Astrocyte (in vitro differentiated cells and primary cell): ENCODE data around the gene ARHGEF37.

ENCODE experiments used
- EZH2 ChIP-seq: IDR thresholded peaks from 2 replicates; pipeline ENCODE4 v1.6.1; 2012; ENCODE audit warnings: mild to moderate bottlenecking, low read length, inconsistent platforms; ENCODE audit not compliant: insufficient read depth
- TF ChIP-seq, protein P1 (sequence below): IDR thresholded peaks from 2 replicates; pipeline ENCODE4 v1.5.1; 2011; ENCODE audit warnings: low read depth, mild to moderate bottlenecking, inconsistent platforms, low read length, moderate library complexity; ENCODE audit not compliant: insufficient read depth

DNA sequence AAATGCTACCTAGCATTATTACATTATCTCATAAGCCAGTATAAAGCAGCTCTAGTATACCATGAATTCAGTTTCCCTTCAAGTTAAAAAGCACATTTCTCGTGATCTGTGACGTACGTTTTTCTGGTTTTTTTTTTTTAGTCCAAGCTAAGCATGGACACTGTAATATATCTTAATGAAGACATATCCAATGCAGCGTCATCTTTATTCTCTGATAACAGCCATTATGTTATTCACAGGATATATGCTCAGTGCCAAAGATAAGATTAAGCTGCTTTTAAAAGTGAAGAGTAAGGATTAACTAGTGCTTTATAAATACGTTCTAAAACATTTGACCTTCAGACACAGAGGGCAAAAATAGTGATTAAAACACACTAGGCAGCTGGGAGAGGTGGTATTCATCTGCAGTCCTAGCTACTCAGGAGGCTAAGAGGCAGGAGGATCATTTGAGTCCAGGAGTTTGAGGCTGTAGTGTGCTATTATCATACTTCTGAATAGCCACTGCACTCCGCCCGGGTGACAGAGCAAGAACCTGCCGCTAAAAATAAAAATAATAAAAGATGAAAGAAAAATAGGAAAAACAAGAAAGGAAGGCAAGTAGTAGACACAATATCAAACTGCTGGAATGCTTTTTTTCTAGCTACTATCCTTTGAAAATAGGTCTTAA lies 37.8 kb upstream of the ARHGEF37 start:
- TF ChIP-seq, protein P1, sequence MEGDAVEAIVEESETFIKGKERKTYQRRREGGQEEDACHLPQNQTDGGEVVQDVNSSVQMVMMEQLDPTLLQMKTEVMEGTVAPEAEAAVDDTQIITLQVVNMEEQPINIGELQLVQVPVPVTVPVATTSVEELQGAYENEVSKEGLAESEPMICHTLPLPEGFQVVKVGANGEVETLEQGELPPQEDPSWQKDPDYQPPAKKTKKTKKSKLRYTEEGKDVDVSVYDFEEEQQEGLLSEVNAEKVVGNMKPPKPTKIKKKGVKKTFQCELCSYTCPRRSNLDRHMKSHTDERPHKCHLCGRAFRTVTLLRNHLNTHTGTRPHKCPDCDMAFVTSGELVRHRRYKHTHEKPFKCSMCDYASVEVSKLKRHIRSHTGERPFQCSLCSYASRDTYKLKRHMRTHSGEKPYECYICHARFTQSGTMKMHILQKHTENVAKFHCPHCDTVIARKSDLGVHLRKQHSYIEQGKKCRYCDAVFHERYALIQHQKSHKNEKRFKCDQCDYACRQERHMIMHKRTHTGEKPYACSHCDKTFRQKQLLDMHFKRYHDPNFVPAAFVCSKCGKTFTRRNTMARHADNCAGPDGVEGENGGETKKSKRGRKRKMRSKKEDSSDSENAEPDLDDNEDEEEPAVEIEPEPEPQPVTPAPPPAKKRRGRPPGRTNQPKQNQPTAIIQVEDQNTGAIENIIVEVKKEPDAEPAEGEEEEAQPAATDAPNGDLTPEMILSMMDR = no peak
- no peak for TF ChIP-seq EZH2
